Measurements from ENCODE around the gene GTF3C1.
"Not testable (repeated sequence)": the region's sequence is repeated elsewhere in the genome, so short reads cannot be mapped to it uniquely, and the experiment has no call there.

GTF3C1 gene

DNA sequence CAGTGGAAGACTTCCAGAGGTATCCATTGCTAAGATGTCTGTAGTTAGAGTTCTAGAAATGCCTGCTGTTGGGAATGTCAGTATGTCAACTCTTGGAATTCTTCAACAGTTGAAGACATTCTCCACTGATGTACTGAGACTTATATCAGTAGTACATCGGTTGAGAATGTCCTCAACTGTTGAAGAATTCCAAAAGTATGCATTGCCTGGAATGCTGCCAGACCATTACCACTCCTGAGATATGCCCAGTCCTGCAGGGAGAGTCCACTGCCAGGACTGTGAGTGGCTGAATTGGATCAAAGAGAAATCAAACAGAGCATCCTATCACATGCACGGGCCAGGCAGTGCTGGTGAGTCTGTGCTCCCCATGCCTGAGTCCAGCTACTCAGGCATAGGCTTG is 105.7 kb downstream of the GTF3C1 start:
- no peak for DNase-seq (ENCODE audit: low read depth)

DNA sequence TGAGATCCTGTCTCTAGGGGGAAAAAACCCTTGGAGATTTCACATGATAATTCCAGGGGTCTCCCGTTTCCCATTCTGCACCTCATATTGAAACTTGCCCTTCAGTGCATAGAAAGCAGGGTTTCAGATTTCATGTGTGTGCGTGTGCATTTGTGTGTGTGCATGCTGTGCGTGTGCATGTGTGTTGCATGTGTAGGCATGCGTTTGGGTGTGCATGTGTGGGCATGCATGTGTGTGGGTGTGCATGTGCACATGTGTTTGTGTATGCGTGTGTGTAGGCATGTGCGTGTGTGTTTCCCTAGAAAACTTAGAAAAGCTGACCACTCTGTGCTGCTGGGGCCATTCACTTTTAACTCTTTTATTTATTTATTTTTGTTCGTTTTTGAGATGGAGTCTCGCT is 107.7 kb downstream of the GTF3C1 start:
- DNase-seq (ENCODE audit: low read depth), result no peak

DNA sequence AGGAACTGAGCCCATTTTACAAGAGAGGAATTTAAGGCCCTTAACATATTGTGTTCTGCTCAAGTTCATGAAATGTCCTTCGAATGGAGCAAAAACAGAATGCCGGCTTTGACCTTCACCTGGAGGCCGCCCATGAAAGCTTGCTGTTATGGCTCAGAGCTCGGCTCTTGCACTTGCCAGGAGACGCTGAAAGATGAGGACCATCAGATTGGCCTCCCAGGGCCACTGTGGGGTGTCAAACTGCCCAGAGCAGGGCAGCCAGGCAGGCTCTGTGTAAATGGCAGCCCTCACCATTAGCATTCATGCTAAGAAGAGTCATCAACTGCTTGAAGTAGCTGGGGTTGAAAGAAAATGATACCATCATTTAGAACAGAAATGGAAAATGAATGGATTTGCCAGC is 108.4 kb downstream of the GTF3C1 start:
- no peak for DNase-seq (ENCODE audit: low read depth)

DNA sequence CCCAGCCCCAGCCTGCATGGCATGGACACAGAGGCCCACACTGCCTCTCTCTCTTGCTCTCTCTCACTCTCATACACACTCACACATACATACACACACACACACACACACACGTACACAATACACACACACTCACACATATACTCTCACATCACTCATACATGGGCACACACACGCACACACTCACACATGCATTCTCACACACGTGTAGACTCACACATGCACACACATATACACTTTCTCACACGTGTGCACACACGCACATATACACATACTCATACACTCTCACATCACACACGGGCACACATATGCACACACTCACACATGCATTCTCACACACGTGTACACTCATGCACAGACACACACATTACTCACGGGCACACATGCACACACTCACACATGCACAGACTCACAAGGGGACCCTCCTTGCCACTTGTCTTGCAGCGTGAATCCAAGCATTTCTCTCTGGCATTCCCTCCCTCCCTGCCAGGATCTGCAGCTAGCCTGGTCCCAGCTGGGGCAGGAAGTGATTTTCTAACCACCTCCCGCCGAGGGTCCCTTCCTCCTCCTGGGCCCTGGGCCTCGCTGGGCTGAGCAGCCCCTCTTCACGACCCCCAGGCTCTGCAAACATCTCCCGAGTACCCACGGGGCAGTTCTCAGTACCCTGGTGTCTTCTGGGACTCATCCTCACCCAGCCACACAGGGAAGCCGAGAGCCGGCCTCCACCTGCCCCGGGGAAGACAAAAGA is 110.3 kb downstream of the GTF3C1 start:
- DNase-seq (ENCODE audit: low read depth), result no peak

DNA sequence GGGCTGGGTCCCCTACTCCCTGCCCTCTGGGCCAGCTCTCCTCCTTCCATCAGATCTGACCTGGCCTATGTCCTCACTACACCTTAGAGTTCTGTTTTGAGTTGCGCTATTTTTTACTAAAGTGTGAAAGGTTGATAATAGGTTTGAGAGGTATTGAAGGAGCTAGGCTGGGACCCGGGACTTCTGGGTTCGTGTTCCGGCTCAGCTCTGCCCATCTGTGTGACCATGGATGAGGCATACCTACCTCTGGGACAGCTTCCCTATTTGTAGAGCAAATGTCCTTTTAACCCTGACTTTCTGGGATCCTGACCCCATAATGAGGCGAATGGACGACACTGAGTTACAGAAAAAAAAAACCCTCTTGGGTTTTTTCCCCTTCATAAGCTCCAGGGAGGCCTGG is 111.8 kb downstream of the GTF3C1 start:
- DNase-seq (ENCODE audit: low read depth), result no peak

DNA sequence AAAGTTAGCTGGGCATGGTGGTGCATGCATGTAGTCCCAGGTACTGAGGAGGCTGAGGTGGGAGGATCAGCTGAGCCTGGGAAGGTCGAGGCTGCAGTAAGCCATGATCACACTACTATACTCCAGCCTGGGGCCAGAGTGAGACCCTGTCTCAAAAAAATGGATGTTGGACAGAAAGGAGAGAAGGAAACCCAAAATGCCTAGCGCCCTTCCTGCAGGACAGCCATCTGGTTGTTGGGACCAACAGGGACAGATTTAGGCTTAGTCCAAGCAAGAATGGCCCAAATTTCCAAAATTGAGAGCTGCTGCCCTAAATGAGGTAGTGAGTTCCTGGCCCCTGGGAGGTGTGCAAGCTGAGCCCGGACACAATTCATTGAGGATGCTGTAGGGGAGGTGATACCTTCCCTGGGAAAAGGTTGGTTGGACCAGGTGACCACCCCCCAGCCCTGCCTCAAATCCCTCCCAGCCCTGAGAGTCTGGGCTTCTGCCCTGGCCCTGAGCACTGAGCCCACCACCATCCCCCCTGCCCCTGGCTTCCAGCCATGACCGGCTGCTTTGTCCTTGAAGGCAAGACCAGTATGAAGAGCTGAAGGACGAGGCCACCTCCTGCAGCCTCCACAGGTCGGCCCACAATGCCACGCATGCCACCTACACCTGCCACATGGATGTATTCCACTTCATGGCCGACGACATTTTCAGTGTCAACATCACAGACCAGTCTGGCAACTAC is 112.6 kb downstream of the GTF3C1 start:
- DNase-seq (ENCODE audit: low read depth), result no peak

DNA sequence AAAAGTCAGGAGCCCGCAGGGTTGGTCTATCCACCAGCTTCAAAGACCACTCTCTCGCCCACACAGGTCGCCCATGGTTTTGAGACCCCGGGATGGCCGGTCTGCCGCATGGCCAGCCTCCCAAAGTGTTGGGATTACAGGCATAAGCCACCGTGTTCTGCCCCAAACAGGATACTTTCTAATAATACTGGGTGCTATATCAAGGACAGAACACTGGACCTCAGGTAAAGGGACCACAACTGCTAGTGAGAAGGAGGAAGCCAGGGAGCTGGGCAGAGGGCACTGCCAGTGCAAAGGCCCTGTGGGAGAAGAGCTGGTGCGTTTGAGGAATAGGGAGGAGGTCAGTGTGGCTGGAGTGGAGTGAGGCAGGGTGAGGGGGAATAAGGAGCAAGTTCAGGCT is 113.6 kb downstream of the GTF3C1 start:
- DNase-seq (ENCODE audit: low read depth), result no peak

DNA sequence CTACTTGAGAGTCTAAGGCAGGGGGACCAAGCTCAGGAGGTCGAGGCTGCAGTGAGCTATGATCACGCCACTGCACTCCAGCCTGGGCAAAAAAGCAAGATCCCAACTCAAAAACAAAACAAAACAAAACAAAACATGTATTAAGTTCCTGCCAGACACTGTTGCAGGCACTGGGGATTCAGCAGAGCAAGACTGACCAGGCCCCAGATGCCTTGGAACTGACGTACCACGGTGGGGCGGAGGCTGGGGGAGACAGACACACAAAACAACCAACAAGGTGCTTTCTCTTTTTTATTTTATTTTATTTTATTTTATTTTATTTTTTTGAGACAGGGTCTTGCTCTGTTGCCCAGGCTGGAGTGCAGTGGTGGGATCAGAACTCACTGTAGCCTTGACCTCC is 114.6 kb downstream of the GTF3C1 start:
- DNase-seq (ENCODE audit: low read depth), result not testable (repeated sequence)

DNA sequence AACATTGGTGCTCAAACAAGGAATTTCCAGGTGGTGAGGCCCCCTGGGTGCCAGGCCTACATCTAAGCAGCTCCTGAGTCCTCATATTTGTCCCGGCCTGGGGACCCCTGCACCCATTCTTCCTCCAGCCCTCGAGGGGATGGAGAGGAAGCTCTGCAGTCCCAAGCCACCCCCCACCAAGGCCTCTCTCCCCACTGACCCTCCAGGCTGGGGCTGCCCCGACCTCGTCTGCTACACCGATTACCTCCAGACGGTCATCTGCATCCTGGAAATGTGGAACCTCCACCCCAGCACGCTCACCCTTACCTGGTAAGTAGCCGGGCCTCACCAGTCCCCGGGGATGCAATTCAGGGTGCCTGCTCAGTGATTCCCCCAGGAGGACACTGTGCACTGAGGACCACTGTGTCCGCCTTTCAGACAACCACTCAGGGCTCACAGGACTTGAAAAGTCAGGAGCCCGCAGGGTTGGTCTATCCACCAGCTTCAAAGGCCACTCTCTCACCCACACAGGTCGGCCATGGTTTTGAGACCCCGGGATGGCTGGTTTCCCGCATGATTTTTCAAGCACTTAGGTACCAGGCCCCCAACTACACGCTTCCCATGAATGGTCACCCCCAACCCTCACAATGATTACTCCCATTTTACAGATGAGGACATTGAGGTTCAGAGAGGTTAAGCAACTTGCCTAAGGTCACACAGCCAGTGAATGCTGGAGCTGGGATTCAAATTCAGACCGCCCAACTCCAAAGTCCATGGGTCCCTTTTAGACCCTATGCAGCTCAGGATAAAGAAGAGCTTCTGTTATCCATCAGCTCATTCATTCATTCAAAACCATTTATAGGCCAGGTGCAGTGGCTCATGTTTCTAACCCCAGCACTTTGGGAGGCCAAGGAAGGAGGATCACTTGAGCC is 115.3 kb downstream of the GTF3C1 start:
- DNase-seq (ENCODE audit: low read depth), result no peak

DNA sequence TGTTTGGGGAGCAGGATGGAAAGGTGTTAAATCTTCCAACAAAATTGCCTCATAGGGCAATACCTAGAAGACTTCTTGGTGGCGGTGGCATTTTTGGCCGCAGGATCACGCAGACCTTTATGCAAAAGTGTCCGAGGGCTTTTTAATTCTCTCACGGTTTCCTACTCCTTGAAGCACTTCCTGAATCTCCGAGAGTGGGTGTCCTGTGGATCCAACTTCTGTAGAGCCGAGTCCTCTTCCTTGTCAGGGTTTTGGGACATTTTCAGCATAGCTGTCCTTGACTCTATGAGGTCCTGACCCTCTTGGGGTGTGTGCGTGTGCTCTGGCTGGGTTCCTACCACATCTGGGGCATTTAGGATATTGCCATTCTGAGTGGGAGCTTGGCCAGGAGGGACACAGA is 116.1 kb downstream of the GTF3C1 start:
- DNase-seq (ENCODE audit: low read depth), result no peak

DNA sequence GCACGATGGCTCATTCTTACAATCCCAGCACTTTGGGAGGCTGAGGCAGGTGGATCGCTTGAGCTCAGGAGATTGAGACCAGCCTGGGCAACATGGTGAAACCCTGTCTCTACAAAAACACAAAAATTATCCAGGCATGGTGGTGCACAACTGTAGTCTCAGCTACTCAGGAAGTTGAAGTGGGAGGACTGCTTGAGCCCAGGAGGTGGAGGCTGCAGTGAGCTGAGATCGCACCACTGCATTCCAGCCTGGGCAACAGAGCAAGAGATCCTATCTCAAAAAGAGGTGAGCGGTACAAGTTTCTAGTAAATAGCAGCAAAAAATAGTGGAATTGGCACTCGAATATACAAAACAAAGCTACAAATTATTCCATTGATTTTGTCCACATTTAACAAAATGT is 116.5 kb downstream of the GTF3C1 start:
- DNase-seq (ENCODE audit: low read depth), result not testable (repeated sequence)

DNA sequence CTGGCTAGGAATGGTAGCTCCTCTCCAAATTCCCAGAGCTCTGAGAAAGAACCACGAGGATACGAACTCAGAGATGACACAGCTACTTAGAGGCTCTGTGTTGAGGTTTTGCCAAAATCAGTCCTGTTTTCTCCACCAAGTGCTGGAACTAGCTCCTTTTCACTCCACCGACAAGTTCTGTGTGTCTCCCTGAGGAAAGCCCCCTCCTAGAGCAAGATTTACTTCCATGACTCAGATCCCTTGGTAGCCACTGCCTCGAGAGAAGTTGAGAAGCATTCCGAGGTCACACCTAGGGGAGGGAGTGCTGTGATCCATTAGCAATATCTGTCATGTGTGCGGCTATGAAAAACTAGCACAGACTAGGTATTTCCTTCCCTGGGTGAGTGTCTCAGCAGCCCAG is 117.2 kb downstream of the GTF3C1 start:
- no peak for DNase-seq (ENCODE audit: low read depth)

DNA sequence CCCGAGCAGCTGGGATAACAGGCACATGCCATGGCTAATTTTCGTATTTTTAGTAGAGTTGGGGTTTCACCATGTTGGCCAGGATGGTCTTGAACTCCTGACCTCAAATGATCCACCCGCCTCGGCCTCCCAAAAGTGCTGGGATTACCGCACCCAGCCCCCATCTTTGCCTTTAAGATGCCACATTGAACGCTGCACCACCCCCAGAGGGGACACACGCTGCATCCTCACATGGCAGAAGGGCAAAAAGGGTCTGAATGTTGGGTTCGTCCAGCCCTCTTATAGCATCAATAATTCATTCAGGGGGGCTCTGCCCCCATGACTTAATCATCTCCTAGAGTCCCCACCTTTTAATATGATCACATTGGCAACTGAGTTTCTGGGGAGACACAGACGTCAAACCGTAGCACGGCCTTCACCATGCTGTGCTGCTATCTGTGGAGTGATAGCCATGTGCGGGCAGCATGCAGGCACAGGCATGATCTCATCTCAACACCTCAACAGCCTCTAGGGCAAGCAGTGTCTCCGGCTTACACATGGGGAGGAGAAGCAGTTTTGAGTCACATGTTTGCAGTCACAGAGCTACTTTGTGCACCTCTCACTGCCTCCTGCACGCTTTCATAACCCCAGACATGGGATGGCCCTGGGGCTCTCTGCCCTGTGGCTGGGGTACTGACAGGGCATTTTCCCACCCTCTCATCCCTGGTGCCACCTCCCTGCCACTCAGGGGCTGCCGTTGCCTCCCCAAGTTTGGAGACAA is 117.8 kb downstream of the GTF3C1 start:
- DNase-seq (ENCODE audit: low read depth), result no peak

DNA sequence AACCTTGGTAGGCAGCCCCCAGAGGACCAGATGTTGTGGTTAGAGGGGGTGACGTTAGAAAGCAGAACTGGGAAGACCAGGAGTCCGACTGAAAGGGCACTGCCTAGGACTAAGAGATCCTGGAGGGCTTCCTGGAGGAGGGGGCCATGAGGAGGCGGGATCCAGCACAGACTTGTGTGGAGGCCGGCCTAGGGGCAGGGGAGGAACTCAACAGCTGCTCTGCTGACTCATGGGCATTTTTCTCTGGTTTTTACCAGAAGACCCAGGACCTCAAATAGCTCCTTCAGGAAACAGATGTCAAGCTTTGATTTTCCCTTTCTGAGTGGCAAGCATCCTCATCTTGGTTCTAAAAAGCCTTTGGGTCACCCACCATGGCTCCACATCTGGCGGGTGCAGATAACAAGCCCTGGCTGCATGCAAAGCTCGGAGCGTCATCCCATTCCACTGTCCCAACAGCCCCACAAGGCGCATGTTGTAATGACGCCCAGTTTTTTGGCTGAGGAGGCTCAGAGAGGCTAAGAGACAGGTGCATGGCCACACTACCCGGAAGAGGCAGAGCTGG is 118.7 kb downstream of the GTF3C1 start:
- no peak for DNase-seq (ENCODE audit: low read depth)

DNA sequence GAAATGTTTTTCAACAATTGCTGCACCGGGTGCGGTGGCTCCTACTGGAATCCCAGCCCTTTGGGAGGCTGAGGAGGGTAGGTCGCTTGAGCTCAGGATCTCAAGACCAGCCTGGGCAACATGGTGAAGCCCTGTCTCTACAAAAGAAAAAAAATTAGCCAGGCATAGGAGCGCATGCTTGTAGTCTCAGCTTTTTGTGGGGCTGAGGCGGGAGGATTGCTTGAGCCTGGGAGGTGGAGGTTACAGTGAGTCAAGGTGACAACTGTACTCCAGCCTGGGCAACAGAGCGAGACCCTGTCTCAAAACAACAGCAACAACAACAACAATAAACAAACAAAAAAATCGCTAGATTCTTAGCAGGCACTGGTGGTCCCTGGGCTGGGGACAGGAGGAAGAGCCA is 119.2 kb downstream of the GTF3C1 start:
- DNase-seq (ENCODE audit: low read depth), result no peak

DNA sequence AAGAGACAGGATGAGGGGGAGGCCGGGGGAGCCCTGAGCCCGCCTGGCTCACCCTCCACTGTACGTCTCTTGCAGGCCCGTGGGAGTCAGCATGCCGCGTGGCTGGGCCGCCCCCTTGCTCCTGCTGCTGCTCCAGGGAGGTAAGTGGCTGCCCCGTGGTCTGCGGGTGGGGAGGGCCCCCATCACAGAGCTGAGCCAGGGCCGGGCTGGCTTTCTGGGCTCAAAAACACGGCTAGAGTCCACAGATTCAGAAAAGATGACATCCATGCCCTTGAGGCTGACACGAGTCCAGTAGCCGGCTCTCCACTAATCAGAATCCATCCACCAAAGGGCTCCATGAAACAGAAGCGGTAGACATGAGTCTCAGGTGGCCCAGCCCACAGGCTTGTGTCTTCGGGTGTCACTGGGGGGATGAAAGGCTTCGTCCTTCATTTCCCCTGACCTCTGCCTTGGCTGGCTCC is 119.7 kb downstream of the GTF3C1 start:
- DNase-seq (ENCODE audit: low read depth), result no peak

DNA sequence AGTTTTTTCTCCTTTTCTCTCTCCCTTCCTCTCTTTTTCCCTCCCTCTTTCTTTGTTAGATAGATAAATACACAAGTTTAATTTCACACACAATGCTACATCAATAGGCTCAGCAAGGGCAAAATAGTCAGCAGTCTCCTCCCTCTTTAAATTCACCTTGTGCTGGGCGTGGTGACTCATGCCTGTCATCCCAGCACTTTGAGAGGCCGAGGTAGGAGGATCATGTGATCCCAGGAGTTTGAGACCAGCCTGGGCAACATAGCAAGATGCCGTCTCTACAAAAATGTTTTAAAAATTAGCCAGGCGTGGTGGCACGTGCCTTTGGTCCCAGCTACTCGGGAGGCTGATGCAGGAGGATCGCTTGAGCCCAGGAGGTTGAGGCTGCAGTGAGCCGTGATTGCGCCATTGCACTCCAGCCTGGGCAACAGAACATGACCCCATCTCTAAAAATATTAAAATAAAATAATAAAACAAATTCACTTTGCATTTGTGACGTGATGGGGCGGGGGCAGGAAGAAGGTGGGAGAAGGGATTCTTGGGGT is 120.3 kb downstream of the GTF3C1 start:
- no peak for DNase-seq (ENCODE audit: low read depth)

DNA sequence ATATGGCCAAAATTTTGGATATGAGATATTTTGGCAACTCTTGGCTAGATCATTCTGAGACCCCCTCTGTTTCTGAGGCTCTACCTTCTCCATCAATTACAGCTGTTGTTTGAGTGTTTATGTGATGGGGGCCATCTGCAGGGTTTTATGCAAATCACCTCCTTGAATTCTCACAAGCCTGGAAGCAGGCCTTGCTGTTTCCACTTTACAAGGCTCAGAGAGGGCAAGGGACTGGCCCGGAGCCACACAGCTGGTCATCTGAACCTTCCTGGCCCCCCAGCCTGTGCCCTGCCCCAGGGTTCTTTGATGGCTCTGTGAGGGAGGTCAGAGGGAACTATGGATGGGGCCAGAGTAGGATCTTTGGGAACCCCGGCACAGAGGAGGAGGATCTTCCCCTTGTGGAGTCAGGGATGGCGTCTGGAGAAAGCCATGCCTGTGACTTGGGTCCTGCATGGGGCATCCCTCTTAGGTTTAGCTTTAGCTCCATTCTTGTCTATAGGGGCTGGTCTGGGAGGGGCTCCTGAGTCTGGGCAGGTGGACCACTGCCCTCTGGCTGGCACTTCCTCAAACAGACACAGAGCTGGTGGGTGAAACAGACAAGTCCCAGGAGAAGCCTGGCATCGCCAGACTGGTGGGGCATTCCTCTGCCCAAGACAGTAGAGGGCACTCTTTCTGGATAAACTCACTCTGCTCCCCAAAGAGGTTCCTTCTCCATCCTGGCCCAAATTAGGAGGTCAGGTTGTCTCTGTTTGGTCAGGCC is 121.5 kb downstream of the GTF3C1 start:
- DNase-seq (ENCODE audit: low read depth), result no peak

DNA sequence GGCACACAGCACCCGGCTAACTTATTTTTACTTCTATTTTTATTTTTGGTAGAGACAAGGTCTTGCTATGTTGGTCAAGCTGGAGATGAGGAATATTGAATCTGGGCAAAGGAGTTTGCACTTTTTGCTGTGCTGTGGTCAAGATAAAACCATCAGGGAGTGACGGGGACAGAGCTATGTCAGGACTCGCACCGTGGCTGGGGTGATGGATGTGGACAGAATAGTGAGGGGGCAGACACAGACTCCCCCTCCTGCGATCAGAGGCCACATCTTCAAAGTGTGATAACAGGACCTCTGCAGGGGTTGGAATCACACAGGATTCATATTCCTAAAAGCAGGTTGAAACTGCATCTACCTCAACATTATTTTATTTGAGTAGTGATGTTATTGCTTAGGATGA is 122.2 kb downstream of the GTF3C1 start:
- DNase-seq (ENCODE audit: low read depth), result no peak

All from stimulated activated CD8-positive, alpha-beta memory T cell treated with anti-CD3 and anti-CD28 coated beads, Interleukin-12 subunit alpha, Interleukin-12 subunit beta, amount 100 ng/mL, for 1 hour (primary cell).